HEK293 (cell line): ENCODE data around the gene NFE2L2.

Experiments
- CTCF ChIA-PET: fragments of 350-600 bp; formaldehyde crosslinking; extraction: SDS; loops from one replicate; lab custom pipeline; 2021; ENCODE audit warnings: antibody characterized with exemption; lab: Yijun Ruan, JAX
- POLR2A ChIA-PET: fragments of 300-600 bp; formaldehyde crosslinking; extraction: SDS; loops from one replicate; lab custom pipeline; 2020; ENCODE audit warnings: antibody characterized with exemption, inconsistent platforms; lab: Yijun Ruan, JAX
- H3K27ac ChIP-seq: fragments of 200-500 bp; sonication (Bioruptor generic); 2 replicates; pipeline ENCODE4 v1.5.1; 2014; ENCODE audit warnings: low read depth, low read length, control low read depth, inconsistent platforms; ENCODE audit errors: extremely low read depth
- H3K36me3 ChIP-seq, 2 experiments: fragments of 200-500 bp in 1 of 2; sonication (Bioruptor generic) in 1 of 2; 1 replicate in 1 of 2; 2 replicates in 1 of 2; pipeline ENCODE4 v1.5.1; 2014 to 2017; ENCODE audit warnings: inconsistent platforms in 2 of 2, low read length in 2 of 2; ENCODE audit not compliant: control insufficient read depth in 2 of 2, insufficient read depth in 1 of 2
- H3K4me1 ChIP-seq: fragments of 200-500 bp; sonication (Bioruptor generic); 2 replicates; pipeline ENCODE4 v1.5.1; 2014; ENCODE audit warnings: mild to moderate bottlenecking, low read length, inconsistent platforms; ENCODE audit not compliant: control insufficient read depth, insufficient read depth
- H3K4me3 ChIP-seq: 2 replicates; pipeline ENCODE4 v1.5.1; 2011; ENCODE audit warnings: low read depth, mild to moderate bottlenecking, control low read depth, low read length, moderate library complexity
- H3K9me3 ChIP-seq: fragments of 200-500 bp; sonication (Bioruptor generic); 2 replicates; pipeline ENCODE4 v1.5.1; 2014; ENCODE audit warnings: low read depth, low read length, inconsistent platforms; ENCODE audit not compliant: control insufficient read depth, insufficient read depth
- ELK4 ChIP-seq: IDR thresholded peaks from 2 replicates; pipeline ENCODE4 v1.6.1; 2011; ENCODE audit warnings: mild to moderate bottlenecking, low read depth, low read length, borderline replicate concordance
- HIC1 ChIP-seq: fragments of 450-650 bp; formaldehyde crosslinking; IDR thresholded peaks from 2 replicates; pipeline ENCODE4 v1.5.1; 2016; ENCODE audit warnings: missing biosample characterization, missing genetic modification characterization
- MEIS1 ChIP-seq: sonication (generic); formaldehyde crosslinking; IDR thresholded peaks from 2 replicates; pipeline ENCODE4 v1.8.1; 2022; ENCODE audit warnings: missing genetic modification reagents, mild to moderate bottlenecking, borderline replicate concordance
- SP7 ChIP-seq: fragments of 450-650 bp; formaldehyde crosslinking; IDR thresholded peaks from 2 replicates; pipeline ENCODE4 v1.5.1; 2016; ENCODE audit warnings: missing biosample characterization, missing genetic modification characterization
- ZBTB8A ChIP-seq: fragments of 450-650 bp; formaldehyde crosslinking; IDR thresholded peaks from 2 replicates; pipeline ENCODE4 v1.5.1; 2016; ENCODE audit warnings: missing biosample characterization, missing genetic modification characterization
- ZNF121 ChIP-seq: fragments of 450-650 bp; formaldehyde crosslinking; IDR thresholded peaks from 2 replicates; pipeline ENCODE4 v1.5.1; 2016; ENCODE audit warnings: missing biosample characterization, missing genetic modification characterization
- ZNF140 ChIP-seq: fragments of 450-650 bp; formaldehyde crosslinking; IDR thresholded peaks from 2 replicates; pipeline ENCODE4 v1.5.1; 2016; ENCODE audit warnings: missing biosample characterization, missing genetic modification characterization
- ZNF302 ChIP-seq: fragments of 450-650 bp; formaldehyde crosslinking; IDR thresholded peaks from 2 replicates; pipeline ENCODE4 v1.5.1; 2016; ENCODE audit warnings: missing biosample characterization, missing genetic modification characterization, low read depth
- ZNF433 ChIP-seq: fragments of 450-650 bp; formaldehyde crosslinking; IDR thresholded peaks from 2 replicates; pipeline ENCODE4 v1.5.1; 2016; ENCODE audit warnings: missing biosample characterization, missing genetic modification characterization, low read depth
- ZNF501 ChIP-seq: fragments of 450-650 bp; formaldehyde crosslinking; IDR thresholded peaks from 2 replicates; pipeline ENCODE4 v1.5.1; 2016; ENCODE audit warnings: missing biosample characterization, missing genetic modification characterization
- ZNF518A ChIP-seq: fragments of 450-650 bp; formaldehyde crosslinking; conservative IDR thresholded peaks from 2 replicates; pipeline ENCODE4 v1.5.1; 2016; ENCODE audit warnings: low read depth, missing biosample characterization, missing genetic modification characterization
- ZNF549 ChIP-seq: fragments of 450-650 bp; IDR thresholded peaks from 2 replicates; pipeline ENCODE4 v1.5.1; 2018; ENCODE audit warnings: missing biosample characterization, missing genetic modification characterization, mild to moderate bottlenecking, inconsistent platforms, moderate library complexity
- ZNF660 ChIP-seq: fragments of 450-650 bp; IDR thresholded peaks from 2 replicates; pipeline ENCODE4 v1.5.1; 2018; ENCODE audit warnings: missing biosample characterization, mild to moderate bottlenecking, missing genetic modification characterization
- ZNF777 ChIP-seq: fragments of 450-650 bp; formaldehyde crosslinking; IDR thresholded peaks from 2 replicates; pipeline ENCODE4 v1.5.1; 2017; ENCODE audit warnings: missing biosample characterization, missing genetic modification characterization, borderline replicate concordance
- ZNF830 ChIP-seq: fragments of 450-650 bp; IDR thresholded peaks from 2 replicates; pipeline ENCODE4 v1.5.0; 2018; ENCODE audit warnings: missing biosample characterization, missing genetic modification characterization, low read depth, mild to moderate bottlenecking, moderate library complexity
- ZSCAN4 ChIP-seq: fragments of 450-650 bp; formaldehyde crosslinking; IDR thresholded peaks from 2 replicates; pipeline ENCODE4 v1.5.1; 2017; ENCODE audit warnings: missing biosample characterization, missing genetic modification characterization

The NFE2L2 gene

GRCh38 chr2:177291701-177292100, 27.2 kb upstream of the NFE2L2 start:
- TF ChIP-seq ZNF518A (tag by site-specific recombination) (no peak), ZNF501 (tag by site-specific recombination) (no peak), SP7 (tag by site-specific recombination) (no peak), ZSCAN4 (no peak), ZNF830 (tag by site-specific recombination) (no peak), ELK4 (no peak), ZBTB8A (no peak), ZNF777 (tag by site-specific recombination) (no peak), ZNF121 (tag by site-specific recombination) (no peak), HIC1 (tag by site-specific recombination) (no peak), MEIS1 (CRISPR knock-in tag) (no peak), ZNF433 (tag by site-specific recombination) (no peak), ZNF302 (tag by site-specific recombination) (no peak), ZNF140 (tag by site-specific recombination) (no peak), ZNF660 (tag by site-specific recombination) (no peak), ZNF549 (tag by site-specific recombination) (no peak)
- TF ChIP-seq, all 188 proteins: peak for 0
- no peak overlapping the region for H3K4me3 ChIP-seq
- POLR2A ChIA-PET: no interaction called here
- no peaks in the 10 kb centered on the region for H3K9me3 ChIP-seq
- no peaks in the 10 kb centered on the region for H3K36me3 ChIP-seq
- CTCF ChIA-PET: interaction anchor here (1.5 to 5.8 kb wide), 3 partner anchors 10 to 127 kb away, joined by 4 to 37 read pairs (median 4); partner anchors contain the start of gene NFE2L2
- no peaks in the 10 kb centered on the region for H3K4me1 ChIP-seq
- no peak overlapping the region for H3K27ac ChIP-seq
